HG02763 (cell line): ENCODE measurements around the gene PATJ.
"Not testable (repeated sequence)": the region's sequence is repeated elsewhere in the genome, so short reads cannot be mapped to it uniquely, and the experiment has no call there.

Source experiments
- ATAC-seq: cut with Tn5 transposase; IDR thresholded peaks from one replicate; pipeline ENCODE4 v1.9.1; 2021; ENCODE audit warnings: mild to moderate bottlenecking, moderate library complexity; ENCODE audit not compliant: unreplicated experiment

Gene PATJ

GRCh38 chr1:62196086-62196690 lies 453.9 kb downstream of the PATJ start:
- ATAC-seq: no peak

DNA sequence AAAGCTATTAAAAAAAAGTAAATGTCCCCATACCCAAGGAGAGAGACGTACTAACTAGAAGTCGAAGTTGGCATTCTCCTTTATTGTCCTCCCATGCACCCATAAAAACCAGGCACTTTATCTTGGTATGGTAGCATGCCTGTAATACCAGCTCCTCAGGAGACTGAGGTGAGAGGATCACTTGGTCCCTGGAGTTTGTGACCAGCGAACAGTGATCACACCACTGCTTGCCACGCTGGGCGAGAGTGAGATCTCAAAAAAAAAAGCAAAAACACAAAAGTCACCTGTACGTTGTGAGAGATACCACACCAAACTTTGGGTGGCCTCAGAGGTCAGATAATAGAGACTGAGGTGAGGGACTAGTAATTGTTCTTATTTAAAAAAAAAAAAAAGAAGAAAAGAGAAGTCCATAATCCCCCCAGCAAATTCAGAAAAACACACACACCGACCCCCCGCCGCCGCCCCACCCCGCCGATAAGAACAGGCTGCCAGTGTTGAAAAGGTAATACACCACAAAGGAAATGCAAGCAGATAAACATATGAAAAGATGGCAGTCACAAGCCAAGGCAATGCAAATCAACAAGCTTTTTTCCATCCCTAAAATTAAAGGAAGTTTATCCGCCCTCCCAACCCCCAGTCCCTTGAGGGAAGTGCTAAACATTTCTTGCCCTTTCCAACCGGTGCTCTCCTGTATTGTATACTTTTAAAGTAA lies 455.9 kb downstream of the PATJ start:
- no peak for ATAC-seq

- no peak for ATAC-seq
These were observed 456.5 kb downstream of the PATJ start for GRCh38 chr1:62198781-62199125.

DNA sequence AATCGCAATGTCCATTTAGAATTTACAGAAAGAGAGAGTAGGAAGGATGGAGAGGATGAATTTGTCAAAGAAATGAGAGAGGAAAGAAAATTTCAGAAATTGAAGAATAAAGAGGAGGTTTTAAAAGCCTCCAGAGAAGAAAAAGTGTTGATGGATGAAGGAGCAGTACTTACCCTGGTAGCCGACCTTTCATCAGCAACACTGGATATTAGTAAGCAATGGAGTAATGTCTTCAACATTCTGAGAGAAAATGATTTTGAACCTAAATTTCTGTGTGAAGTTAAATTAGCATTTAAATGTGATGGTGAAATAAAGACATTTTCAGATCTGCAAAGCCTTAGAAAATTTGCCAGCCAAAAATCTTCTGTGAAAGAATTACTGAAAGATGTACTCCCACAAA lies 464.9 kb downstream of the PATJ start:
- ATAC-seq: no peak

DNA sequence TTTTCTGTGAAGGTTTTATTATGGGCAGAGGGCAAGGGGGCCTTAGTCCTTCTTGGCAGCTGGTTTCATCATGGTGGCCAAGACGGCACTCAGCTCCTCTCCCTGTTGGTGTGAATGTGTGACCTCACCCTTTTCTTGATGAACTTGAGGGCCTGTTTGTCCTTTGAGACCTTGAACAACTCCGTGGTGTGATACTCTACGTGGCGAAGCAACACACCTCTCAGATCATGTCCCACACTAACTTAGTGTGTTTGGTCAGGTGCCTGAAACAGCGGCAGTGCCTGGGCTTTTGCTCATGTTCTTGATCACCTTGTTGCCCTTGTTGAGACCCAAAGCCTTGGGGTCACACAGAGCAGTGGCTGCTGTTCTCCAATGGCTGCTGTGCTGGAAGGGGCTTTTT lies 465.8 kb downstream of the PATJ start:
- no peak for ATAC-seq

GRCh38 chr1:62208970-62209369 lies 466.7 kb downstream of the PATJ start:
- ATAC-seq: no peak

DNA sequence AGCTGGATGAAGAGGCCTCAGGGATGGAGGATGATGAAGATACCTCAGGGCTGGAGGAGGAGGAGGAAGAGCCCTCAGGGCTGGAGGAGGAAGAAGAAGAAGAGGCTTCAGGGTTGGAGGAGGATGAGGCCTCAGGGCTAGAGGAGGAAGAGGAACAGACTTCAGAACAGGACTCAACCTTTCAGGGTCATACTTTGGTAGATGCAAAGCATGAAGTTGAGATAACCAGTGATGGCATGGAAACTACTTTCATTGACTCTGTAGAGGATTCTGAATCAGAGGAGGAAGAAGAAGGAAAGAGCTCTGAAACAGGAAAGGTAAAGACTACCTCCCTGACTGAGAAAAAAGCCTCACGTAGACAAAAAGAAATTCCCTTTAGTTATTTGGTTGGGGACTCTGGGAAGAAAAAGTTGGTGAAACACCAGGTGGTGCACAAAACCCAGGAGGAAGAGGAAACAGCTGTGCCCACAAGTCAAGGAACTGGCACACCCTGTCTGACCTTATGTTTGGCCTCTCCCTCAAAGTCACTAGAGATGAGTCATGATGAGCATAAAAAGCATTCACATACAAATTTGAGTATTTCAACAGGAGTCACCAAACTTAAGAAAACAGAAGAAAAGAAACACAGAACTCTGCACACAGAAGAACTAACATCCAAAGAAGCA lies 467.8 kb downstream of the PATJ start:
- no peak for ATAC-seq

- ATAC-seq: no peak
These were observed 468.7 kb downstream of the PATJ start for GRCh38 chr1:62210960-62211359.

GRCh38 chr1:62212411-62212810 lies 470.1 kb downstream of the PATJ start:
- no peak for ATAC-seq

GRCh38 chr1:62213075-62213914 lies 471.0 kb downstream of the PATJ start:
- ATAC-seq: no peak

DNA sequence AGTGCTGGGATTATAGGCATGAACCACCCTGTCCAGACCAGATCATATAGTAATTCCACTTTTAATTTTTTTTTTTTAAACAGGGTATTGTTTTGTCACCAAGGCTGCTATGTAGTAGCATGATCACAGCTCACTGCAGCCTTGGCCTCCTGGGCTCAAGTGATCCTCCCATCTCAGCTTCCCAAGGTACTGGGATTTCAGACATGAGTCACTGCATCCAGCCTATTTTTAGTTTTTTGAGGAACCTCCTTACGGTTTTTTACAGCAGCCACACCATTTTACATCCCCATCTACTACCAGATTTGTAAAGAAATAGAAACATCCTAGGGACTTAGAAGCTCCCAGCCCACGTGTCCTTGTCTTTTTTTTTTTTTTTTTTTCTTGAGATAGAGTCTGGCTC lies 476.3 kb downstream of the PATJ start:
- ATAC-seq: no peak

DNA sequence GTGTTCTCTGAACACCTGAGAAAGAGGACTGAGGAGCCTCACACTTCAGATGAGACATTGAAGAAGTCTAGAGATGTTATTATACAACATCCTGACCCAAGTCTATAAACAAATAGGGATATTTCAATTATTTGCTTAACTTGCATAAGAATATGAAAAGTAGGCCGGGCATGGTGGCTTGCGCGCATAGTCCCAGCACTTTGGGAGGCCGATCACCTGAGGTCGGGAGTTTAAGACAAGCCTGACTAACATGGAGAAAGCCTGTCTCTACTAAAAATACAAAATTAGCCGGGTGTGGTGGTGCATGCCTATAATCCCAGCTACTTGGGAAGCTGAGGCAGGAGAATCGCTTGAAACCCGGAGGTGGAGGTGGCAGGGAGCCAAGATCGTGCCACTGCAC lies 478.2 kb downstream of the PATJ start:
- not testable (repeated sequence) for ATAC-seq

- ATAC-seq: no peak
These were observed 478.9 kb downstream of the PATJ start for GRCh38 chr1:62221171-62221570.

DNA sequence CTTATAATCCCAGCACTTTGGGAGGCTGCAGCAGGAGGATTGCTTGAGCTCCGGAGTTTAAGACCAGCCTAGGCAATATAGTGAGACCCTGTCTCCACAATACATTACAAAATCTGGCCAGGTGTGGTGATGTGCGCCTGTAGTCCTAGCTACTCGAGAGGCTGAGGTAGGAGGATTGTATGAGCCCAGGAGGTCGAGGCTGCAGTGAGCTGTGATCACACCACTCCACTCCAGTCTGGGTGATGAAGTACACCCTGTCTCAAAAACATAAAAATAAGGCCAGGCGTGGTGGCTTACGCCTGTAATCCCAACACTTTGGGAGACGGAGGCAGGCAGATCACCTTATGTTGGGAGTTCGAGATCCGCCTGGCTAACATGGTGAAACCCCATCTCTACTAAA lies 480.0 kb downstream of the PATJ start:
- ATAC-seq: no peak

DNA sequence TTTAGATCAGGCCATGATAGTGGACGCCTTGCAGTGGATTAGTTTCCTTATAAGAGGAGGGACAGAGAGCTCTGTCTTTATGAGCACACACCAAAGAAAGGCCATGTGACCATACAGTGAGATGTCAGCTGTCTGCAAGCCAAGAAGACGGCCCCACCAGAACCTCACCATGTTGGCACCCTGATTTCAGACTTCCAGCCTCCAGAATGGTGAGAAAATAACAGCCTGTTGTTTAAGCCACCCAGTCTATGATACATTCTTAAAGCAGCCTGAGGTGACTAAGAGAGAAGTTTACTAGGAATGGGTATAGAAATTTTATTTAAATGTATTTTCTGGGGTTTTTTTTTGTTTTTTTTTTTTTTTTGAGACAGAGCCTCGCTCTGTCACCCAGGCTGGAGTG lies 481.9 kb downstream of the PATJ start:
- no peak for ATAC-seq

GRCh38 chr1:62227496-62227895 lies 485.2 kb downstream of the PATJ start:
- ATAC-seq: no peak
